ENCODE measurements around the gene SCAF1.

SCAF1 gene

DNA sequence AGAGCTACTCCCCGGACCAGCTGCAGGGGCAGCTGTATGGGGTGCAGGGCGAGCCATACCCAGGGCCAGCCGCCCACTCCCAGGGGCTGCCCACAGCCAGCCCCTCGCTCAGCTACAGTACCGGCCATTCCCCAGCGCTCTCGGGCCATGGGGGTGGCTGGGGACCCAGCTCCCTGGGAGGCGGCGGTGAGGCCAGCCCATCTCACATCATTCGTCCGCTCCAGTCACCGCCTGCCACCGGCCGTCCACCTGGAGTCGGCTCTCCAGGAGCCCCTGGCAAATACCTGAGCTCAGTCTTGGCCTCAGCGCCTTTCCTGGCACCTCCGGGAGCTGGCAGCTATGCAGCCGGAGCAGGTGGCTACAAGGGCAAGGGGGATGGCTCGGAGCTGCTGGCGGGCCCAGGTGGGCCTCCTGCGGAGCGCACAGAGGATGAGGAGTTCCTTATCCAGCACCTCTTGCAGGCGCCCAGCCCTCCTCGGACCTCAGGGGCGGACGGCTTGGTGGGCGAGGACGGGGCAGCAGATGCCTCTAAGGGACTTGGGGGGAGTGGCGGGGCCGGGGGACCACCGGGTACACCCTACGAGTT is 46.1 kb upstream of the SCAF1 start:
- H3K36me3 ChIP-seq (ENCODE audit: insufficient read depth, insufficient read length, low read length), result peaks cover 59% of the 10 kb centered on the region
- no peaks in the 10 kb centered on the region for H3K4me1 ChIP-seq (ENCODE audit: insufficient read depth, insufficient read length)
- no peak overlapping the region for H3K4me3 ChIP-seq (ENCODE audit: insufficient read length, low read depth)
- DNase-seq (ENCODE audit: low read depth, low spot score), result no peak
- H3K9me3 ChIP-seq (ENCODE audit: insufficient read depth, low read length), result no peaks in the 10 kb centered on the region
- no peaks in the 10 kb centered on the region for H3K27me3 ChIP-seq (ENCODE audit: insufficient read depth, insufficient read length)
- no peak overlapping the region for H3K9ac ChIP-seq (ENCODE audit: insufficient read length, low read depth)
- no peak for TF ChIP-seq YY1 (IDR thresholded peaks at IDR 0.05; ENCODE audit: insufficient read depth, insufficient read length)
- no peak for TF ChIP-seq SUZ12 (IDR thresholded peaks at IDR 0.05; ENCODE audit: extremely low read depth, insufficient read depth, insufficient read length)
- TF ChIP-seq ZNF274 (IDR thresholded peaks at IDR 0.05; ENCODE audit: low read depth, low read length), result no peak

DNA sequence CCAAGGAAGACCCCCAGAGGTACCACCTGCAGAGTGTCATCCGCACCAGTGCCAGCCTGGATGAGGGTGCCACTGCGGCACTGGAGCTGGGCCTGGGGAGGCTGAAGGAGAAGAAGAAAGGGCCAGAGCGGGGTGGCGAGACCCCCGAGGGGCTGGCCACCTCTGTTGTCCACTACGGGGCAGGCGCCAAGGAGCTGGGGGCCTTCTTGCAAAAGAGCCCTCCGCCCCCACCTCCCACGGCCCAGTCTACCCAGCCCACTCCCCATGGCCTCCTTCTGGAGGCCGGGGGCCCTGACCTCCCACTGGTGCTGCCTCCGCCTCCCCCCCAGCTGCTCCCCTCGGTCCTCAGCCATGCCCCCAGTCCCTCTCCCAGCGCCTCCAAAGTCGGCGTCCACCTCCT is 45.6 kb upstream of the SCAF1 start:
- TF ChIP-seq YY1 (IDR thresholded peaks at IDR 0.05; ENCODE audit: insufficient read depth, insufficient read length), result no peak
- TF ChIP-seq SUZ12 (IDR thresholded peaks at IDR 0.05; ENCODE audit: extremely low read depth, insufficient read depth, insufficient read length), result no peak
- TF ChIP-seq ZNF274 (IDR thresholded peaks at IDR 0.05; ENCODE audit: low read depth, low read length), result no peak
- H3K36me3 ChIP-seq (ENCODE audit: insufficient read depth, insufficient read length, low read length), result peaks cover 63% of the 10 kb centered on the region
- no peak for DNase-seq (ENCODE audit: low read depth, low spot score)

DNA sequence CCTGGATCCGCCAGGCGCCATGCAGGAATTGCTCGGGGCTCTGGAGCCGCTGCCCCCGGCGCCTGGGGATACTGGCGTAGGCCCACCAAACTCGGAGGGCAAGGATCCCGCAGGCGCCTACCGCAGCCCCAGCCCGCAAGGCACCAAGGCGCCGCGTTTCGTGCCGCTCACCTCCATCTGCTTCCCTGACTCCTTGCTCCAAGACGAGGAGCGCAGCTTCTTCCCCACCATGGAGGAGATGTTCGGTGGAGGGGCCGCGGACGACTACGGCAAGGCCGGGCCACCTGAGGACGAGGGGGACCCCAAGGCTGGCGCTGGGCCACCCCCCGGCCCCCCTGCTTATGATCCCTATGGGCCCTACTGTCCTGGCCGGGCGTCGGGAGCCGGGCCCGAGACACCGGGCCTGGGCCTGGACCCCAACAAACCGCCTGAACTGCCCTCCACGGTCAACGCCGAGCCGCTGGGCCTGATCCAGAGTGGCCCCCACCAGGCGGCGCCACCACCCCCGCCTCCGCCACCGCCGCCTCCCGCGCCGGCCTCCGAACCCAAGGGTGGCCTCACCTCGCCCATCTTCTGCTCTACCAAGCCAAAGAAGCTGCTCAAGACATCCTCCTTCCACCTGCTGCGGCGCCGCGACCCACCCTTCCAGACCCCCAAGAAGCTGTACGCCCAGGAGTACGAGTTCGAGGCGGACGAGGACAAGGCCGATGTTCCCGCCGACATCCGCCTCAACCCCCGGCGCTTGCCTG is 44.9 kb upstream of the SCAF1 start:
- TF ChIP-seq ZNF274 (IDR thresholded peaks at IDR 0.05; ENCODE audit: low read depth, low read length), result no peak
- TF ChIP-seq SUZ12 (IDR thresholded peaks at IDR 0.05; ENCODE audit: extremely low read depth, insufficient read depth, insufficient read length), result no peak
- no peak for TF ChIP-seq YY1 (IDR thresholded peaks at IDR 0.05; ENCODE audit: insufficient read depth, insufficient read length)
- Histone ChIP-seq H3K36me3 (ENCODE audit: insufficient read depth, insufficient read length, low read length) (peaks cover 69% of the 10 kb centered on the region), H3K9me3 (ENCODE audit: insufficient read depth, low read length) (no peaks in the 10 kb centered on the region), H3K9ac (ENCODE audit: insufficient read length, low read depth) (no peak overlapping the region), H3K4me1 (ENCODE audit: insufficient read depth, insufficient read length) (no peaks in the 10 kb centered on the region), H3K27me3 (ENCODE audit: insufficient read depth, insufficient read length) (no peaks in the 10 kb centered on the region), H3K4me3 (ENCODE audit: insufficient read length, low read depth) (no peak overlapping the region)
- DNase-seq (ENCODE audit: low read depth, low spot score), result no peak

More for the DNA sequence above, 45.6 kb upstream of the SCAF1 start:
- no peak overlapping the region for H3K4me3 ChIP-seq (ENCODE audit: insufficient read length, low read depth)
- no peaks in the 10 kb centered on the region for H3K4me1 ChIP-seq (ENCODE audit: insufficient read depth, insufficient read length)
- H3K9ac ChIP-seq (ENCODE audit: insufficient read length, low read depth), result no peak overlapping the region
- no peaks in the 10 kb centered on the region for H3K9me3 ChIP-seq (ENCODE audit: insufficient read depth, low read length)
- no peaks in the 10 kb centered on the region for H3K27me3 ChIP-seq (ENCODE audit: insufficient read depth, insufficient read length)

DNA sequence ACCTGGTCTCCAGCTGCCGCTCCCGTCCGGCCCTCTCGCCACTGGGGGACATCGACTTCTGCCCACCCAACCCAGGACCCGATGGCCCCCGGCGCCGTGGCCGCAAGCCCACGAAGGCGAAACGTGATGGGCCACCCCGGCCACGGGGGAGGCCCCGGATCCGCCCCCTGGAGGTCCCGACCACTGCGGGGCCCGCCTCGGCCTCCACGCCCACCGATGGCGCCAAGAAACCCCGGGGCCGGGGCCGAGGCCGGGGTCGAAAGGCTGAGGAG is 44.4 kb upstream of the SCAF1 start:
- TF ChIP-seq ZNF274 (IDR thresholded peaks at IDR 0.05; ENCODE audit: low read depth, low read length), result no peak
- no peak for TF ChIP-seq SUZ12 (IDR thresholded peaks at IDR 0.05; ENCODE audit: extremely low read depth, insufficient read depth, insufficient read length)
- TF ChIP-seq YY1 (IDR thresholded peaks at IDR 0.05; ENCODE audit: insufficient read depth, insufficient read length), result no peak

DNA sequence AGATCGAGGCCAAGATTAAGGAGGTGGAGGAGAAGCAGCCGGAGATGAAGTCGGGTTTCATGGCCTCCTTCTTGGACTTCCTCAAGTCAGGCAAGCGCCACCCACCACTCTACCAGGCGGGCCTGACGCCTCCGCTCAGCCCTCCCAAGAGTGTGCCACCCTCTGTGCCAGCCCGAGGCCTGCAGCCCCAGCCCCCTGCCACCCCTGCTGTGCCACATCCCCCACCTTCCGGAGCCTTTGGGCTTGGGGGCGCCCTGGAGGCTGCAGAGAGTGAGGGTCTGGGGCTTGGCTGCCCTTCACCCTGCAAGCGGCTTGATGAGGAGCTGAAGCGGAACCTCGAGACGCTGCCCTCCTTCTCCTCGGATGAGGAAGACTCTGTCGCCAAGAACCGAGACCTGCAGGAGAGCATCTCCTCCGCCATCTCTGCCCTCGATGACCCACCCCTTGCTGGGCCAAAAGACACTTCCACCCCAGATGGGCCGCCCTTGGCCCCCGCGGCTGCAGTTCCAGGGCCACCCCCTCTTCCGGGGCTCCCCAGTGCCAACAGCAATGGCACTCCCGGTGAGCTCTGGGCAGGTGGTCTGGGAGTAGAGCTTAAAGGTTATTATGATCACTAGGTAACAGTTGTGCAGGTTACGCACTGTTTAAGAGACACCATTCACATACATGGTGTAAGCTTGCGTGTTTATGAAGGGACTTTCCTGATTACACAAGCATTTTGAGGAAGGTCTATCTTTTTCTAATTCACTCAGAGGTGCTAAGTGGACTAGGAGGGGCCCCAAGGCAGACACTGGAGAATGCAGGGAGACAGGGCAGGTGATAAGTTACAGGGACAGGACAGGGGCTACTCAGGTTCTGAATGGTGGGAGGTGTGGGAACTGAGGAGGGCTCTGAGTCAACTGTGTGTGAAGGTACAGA is 42.4 kb upstream of the SCAF1 start:
- H3K36me3 ChIP-seq (ENCODE audit: insufficient read depth, insufficient read length, low read length), result peaks cover 81% of the 10 kb centered on the region
- DNase-seq (ENCODE audit: low read depth, low spot score), result no peak

More for the DNA sequence above, 44.4 kb upstream of the SCAF1 start:
- no peaks in the 10 kb centered on the region for H3K4me1 ChIP-seq (ENCODE audit: insufficient read depth, insufficient read length)
- H3K9me3 ChIP-seq (ENCODE audit: insufficient read depth, low read length), result no peaks in the 10 kb centered on the region
- no peaks in the 10 kb centered on the region for H3K27me3 ChIP-seq (ENCODE audit: insufficient read depth, insufficient read length)
- H3K36me3 ChIP-seq (ENCODE audit: insufficient read depth, insufficient read length, low read length), result peaks cover 74% of the 10 kb centered on the region
- H3K4me3 ChIP-seq (ENCODE audit: insufficient read length, low read depth), result no peak overlapping the region
- no peak overlapping the region for H3K9ac ChIP-seq (ENCODE audit: insufficient read length, low read depth)
- no peak for DNase-seq (ENCODE audit: low read depth, low spot score)

DNA sequence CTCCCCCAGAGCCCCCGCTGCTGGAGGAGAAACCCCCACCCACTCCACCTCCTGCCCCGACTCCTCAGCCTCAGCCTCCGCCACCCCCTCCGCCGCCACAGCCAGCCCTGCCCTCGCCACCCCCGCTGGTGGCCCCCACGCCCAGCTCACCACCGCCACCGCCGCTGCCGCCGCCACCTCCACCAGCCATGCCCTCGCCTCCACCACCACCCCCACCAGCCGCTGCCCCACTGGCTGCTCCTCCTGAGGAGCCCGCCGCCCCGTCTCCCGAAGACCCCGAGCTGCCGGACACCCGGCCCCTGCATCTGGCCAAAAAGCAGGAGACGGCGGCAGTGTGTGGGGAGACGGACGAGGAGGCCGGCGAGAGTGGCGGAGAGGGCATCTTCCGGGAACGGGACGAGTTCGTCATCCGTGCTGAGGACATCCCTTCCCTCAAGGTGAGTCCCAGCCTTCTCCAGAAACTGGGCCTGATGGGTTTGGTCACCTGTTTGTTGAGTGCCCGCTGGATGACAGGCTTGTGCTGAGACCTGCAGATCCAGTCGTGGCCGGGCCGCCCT is 40.4 kb upstream of the SCAF1 start:
- H3K4me1 ChIP-seq (ENCODE audit: insufficient read depth, insufficient read length), result no peaks in the 10 kb centered on the region
- H3K9me3 ChIP-seq (ENCODE audit: insufficient read depth, low read length), result no peaks in the 10 kb centered on the region
- no peak overlapping the region for H3K4me3 ChIP-seq (ENCODE audit: insufficient read length, low read depth)
- DNase-seq (ENCODE audit: low read depth, low spot score), result no peak
- no peaks in the 10 kb centered on the region for H3K27me3 ChIP-seq (ENCODE audit: insufficient read depth, insufficient read length)
- H3K9ac ChIP-seq (ENCODE audit: insufficient read length, low read depth), result no peak overlapping the region
- peaks cover 75% of the 10 kb centered on the region for H3K36me3 ChIP-seq (ENCODE audit: insufficient read depth, insufficient read length, low read length)
- TF ChIP-seq SUZ12 (IDR thresholded peaks at IDR 0.05; ENCODE audit: extremely low read depth, insufficient read depth, insufficient read length), result no peak

More for the DNA sequence above, 42.4 kb upstream of the SCAF1 start:
- Histone ChIP-seq H3K9ac (ENCODE audit: insufficient read length, low read depth) (no peak overlapping the region), H3K4me1 (ENCODE audit: insufficient read depth, insufficient read length) (no peaks in the 10 kb centered on the region), H3K27me3 (ENCODE audit: insufficient read depth, insufficient read length) (no peaks in the 10 kb centered on the region), H3K4me3 (ENCODE audit: insufficient read length, low read depth) (no peak overlapping the region), H3K9me3 (ENCODE audit: insufficient read depth, low read length) (no peaks in the 10 kb centered on the region)
- TF ChIP-seq SUZ12 (IDR thresholded peaks at IDR 0.05; ENCODE audit: extremely low read depth, insufficient read depth, insufficient read length) (no peak), YY1 (IDR thresholded peaks at IDR 0.05; ENCODE audit: insufficient read depth, insufficient read length) (no peak), ZNF274 (IDR thresholded peaks at IDR 0.05; ENCODE audit: low read depth, low read length) (no peak)

DNA sequence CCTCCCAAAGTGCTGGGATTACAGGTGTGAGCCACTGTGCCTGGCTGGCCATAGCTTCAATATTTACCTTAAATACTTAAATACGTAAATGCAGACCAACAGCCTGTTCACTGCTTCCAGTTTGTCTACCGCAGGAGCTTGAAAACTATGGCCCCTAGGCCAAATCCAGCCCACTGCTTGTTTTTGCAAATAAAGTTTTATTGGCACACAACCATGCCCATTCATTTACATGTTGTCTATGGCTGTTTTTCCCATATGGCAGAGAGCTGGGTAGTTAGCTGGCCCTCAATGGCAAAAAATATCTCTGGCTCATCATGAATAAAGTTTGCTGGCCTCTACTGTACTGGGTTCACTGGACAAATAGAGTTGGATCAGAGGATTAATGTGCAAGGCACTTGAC is 39.2 kb upstream of the SCAF1 start:
- Histone ChIP-seq H3K9ac (ENCODE audit: insufficient read length, low read depth) (no peak overlapping the region), H3K4me3 (ENCODE audit: insufficient read length, low read depth) (no peak overlapping the region), H3K36me3 (ENCODE audit: insufficient read depth, insufficient read length, low read length) (peaks cover 74% of the 10 kb centered on the region), H3K27me3 (ENCODE audit: insufficient read depth, insufficient read length) (no peaks in the 10 kb centered on the region), H3K9me3 (ENCODE audit: insufficient read depth, low read length) (no peaks in the 10 kb centered on the region), H3K4me1 (ENCODE audit: insufficient read depth, insufficient read length) (no peaks in the 10 kb centered on the region)
- no peak for DNase-seq (ENCODE audit: low read depth, low spot score)
- TF ChIP-seq YY1 (IDR thresholded peaks at IDR 0.05; ENCODE audit: insufficient read depth, insufficient read length), result no peak
- no peak for TF ChIP-seq ZNF274 (IDR thresholded peaks at IDR 0.05; ENCODE audit: low read depth, low read length)
- no peak for TF ChIP-seq SUZ12 (IDR thresholded peaks at IDR 0.05; ENCODE audit: extremely low read depth, insufficient read depth, insufficient read length)

Measured in NT2/D1 (cell line).